ENCODE measurements around the gene NLN. TPM values are rescaled to one million over a fixed set of nuclear protein-coding genes. Genes with fewer than 3 reads are reported as not detected.
"Not testable (repeated sequence)": the region's sequence is repeated elsewhere in the genome, so short reads cannot be mapped to it uniquely, and the experiment has no call there.

The NLN gene
- total RNA-seq, 4 donors from 2014 or later, result 6.5 to 11.5 (median 9.8) TPM

DNA sequence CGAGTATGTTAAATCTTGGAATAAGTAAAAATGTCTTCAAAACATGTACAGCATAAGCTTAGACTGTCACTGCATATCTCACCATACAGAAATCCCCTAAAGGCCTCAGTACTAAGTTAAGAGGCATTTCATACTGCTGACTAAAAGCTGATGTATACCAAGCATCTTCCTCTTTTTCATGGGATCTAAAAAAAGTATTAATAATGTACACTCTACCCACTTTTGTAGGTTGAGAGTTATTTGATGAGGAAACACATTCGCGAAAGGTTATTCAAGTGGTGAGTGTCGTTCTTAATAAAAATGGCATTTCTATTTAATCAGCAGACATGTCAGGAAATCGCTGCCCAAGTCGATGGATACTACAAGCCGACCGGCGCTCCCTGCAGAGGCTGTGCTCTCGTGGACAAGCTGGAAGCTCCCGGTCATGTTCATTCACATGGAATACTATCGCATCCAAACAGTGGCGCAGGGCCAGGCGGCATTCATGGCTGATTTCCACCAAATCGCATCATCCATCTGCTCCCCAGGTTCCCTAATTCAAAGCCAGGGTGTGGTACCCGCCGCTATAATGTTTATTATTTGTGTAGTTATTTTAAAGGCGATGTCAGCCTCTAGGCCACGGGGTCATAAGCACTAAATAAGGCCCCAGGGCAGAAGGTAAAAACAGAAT lies 820 bp upstream of the NLN start:
- H3K4me3 ChIP-seq, result peak overlapping the region; percentile 73 to 99
- peak; percentile 28 for ATAC-seq
- H3K27me3 ChIP-seq, result no peaks in the 10 kb centered on the region
- TF ChIP-seq, protein P1, sequence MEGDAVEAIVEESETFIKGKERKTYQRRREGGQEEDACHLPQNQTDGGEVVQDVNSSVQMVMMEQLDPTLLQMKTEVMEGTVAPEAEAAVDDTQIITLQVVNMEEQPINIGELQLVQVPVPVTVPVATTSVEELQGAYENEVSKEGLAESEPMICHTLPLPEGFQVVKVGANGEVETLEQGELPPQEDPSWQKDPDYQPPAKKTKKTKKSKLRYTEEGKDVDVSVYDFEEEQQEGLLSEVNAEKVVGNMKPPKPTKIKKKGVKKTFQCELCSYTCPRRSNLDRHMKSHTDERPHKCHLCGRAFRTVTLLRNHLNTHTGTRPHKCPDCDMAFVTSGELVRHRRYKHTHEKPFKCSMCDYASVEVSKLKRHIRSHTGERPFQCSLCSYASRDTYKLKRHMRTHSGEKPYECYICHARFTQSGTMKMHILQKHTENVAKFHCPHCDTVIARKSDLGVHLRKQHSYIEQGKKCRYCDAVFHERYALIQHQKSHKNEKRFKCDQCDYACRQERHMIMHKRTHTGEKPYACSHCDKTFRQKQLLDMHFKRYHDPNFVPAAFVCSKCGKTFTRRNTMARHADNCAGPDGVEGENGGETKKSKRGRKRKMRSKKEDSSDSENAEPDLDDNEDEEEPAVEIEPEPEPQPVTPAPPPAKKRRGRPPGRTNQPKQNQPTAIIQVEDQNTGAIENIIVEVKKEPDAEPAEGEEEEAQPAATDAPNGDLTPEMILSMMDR (IDR thresholded peaks at IDR 0.05), result no peak
- no peak for TF ChIP-seq POLR2A (IDR thresholded peaks at IDR 0.05)
- TF ChIP-seq POLR2AphosphoS5 (IDR thresholded peaks at IDR 0.05), result no peak
- 2 to 3% methylated on average over 11 to 19 of the region's 19 CpGs for WGBS, 2 donors (ENCODE audit: low coverage in 1 of 2)
- peak overlapping the region; percentile 9 to 85 (median 80) for H3K27ac ChIP-seq
- H3K9me3 ChIP-seq, result no peaks in the 10 kb centered on the region
- peaks cover 0 to 12% of the 10 kb centered on the region in 2 donors for H3K36me3 ChIP-seq
- peaks cover 0 to 35% (median 0%) of the 10 kb centered on the region in 3 donors for H3K4me1 ChIP-seq

DNA sequence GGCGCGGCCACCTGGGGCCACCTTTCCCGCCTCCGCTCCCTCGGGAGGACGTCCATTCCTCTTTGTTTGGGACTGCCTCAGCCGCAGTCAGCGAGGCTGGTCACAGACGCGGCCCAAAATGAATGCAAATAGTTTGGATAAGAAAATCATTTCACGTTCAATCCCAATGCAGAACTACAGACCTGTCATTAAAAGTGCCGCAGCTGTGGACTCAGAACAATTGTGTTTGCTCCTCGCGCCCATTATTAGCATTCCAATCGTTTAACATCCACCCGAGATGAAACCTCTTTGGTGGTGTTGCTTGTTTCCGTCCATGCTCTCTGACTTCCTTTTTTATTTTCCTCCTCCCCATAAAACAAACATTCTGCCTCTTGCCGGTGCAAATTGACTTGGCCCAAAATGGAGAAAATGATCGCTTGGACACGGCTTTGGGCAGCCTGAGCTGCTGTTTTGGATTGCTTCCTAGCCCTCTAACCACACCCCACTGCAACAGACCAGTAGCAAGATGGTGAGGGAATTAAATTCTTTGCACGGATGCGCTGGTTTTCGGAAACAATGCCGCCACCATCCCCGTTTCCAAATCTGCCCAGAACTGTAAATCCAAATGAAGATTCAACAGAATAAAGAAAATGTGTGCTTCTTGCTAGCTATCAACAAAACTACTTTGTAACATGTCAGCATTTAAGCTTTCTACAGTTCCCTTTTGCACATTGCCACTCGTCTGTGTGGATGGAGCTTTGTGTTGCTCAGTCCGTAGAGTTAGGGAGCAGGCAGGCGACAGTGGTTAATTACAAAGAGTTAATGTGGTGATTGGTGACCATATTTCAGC lies 784 bp downstream of the NLN start:
- WGBS, 2 donors (ENCODE audit: low coverage in 1 of 2), result 6 to 7% methylated on average over 14 to 17 of the region's 28 CpGs
- Histone ChIP-seq H3K9me3 (no peaks in the 10 kb centered on the region), H3K36me3 (peaks cover 0 to 7% of the 10 kb centered on the region in 2 donors), H3K4me1 (peaks cover 0 to 35% (median 0%) of the 10 kb centered on the region in 3 donors), H3K4me3 (peak overlapping the region; percentile 73 to 99), H3K27me3 (no peaks in the 10 kb centered on the region), H3K27ac (peak overlapping the region; percentile 44 to 85 (median 80))
- no peak for TF ChIP-seq POLR2AphosphoS5 (IDR thresholded peaks at IDR 0.05)
- TF ChIP-seq, protein P1 (IDR thresholded peaks at IDR 0.05), result no peak
- no peak for TF ChIP-seq POLR2A (IDR thresholded peaks at IDR 0.05)
- no peak for TF ChIP-seq EP300 (IDR thresholded peaks at IDR 0.05)
- ATAC-seq, result peak; percentile 32

DNA sequence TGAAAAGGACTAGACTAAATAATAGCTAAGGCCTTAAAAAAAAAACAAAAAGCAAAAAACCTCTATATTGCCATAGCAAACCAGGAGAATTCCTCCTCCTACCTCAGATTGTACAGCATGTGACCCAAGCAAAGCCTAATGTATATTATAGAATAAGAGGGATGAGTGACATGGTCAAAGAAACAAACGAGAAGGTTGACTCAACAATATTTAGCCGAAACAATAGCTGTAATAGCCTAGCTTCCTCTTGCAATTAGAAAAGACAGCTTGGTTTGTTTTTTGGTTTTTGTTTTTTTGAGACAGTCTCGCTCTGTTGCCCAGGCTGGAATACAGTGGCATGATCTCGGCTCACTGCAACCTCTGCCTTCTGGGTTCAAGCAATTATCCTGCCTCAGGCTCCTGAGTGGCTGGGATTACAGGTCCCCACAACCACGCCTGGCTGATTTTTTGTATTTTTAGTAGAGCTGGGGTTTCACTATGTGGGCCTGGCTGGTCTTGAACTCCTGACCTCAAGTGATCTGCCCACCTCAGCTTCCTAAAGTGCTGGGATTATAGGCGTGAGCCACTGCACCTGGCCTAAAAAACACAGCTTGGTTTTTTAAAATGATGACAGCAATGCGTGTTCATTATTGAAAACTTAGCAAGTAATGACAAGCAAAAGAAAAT lies 5.6 kb downstream of the NLN start:
- Histone ChIP-seq H3K27ac (no peak overlapping the region), H3K9me3 (no peaks in the 10 kb centered on the region), H3K4me3 (no peak overlapping the region), H3K36me3 (no peaks in the 10 kb centered on the region), H3K27me3 (no peaks in the 10 kb centered on the region), H3K4me1 (peaks cover 0 to 14% (median 0%) of the 10 kb centered on the region in 3 donors)
- ATAC-seq, result no peak
- 73 to 89% methylated on average over 7 of the region's 7 CpGs for WGBS, 2 donors (ENCODE audit: low coverage in 1 of 2)
- TF ChIP-seq EP300 (IDR thresholded peaks at IDR 0.05), result no peak

DNA sequence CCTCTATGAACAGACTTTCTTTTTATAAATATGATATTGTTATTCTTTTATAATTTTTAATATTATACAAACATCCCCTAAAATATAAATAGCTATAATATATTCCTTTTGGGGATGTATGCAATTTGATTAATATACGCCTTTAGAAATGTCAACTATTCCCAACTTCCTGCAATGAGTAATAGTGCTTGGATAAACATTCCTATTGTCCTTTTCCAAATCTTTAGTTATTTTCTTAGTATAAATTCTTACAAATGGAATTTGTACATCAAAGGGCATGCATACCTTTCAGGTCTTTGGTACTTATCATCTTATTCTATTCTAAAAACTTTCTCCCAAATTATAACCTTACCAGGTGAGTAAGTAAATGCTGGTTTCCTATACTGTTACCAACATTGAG lies 6.2 kb downstream of the NLN start:
- H3K4me1 ChIP-seq, result peaks cover 0 to 10% (median 0%) of the 10 kb centered on the region in 3 donors
- no peaks in the 10 kb centered on the region for H3K9me3 ChIP-seq
- ATAC-seq, result no peak
- H3K27me3 ChIP-seq, result no peaks in the 10 kb centered on the region
- H3K36me3 ChIP-seq, result no peaks in the 10 kb centered on the region
- no peak overlapping the region for H3K4me3 ChIP-seq
- 88 to 92% methylated on average over 1 of the region's 1 CpG for WGBS, 2 donors (ENCODE audit: low coverage in 1 of 2)
- TF ChIP-seq POLR2AphosphoS5 (IDR thresholded peaks at IDR 0.05) (no peak), EP300 (IDR thresholded peaks at IDR 0.05) (no peak), POLR2A (IDR thresholded peaks at IDR 0.05) (no peak)
- TF ChIP-seq, protein P1 (IDR thresholded peaks at IDR 0.05), result no peak
- no peak overlapping the region for H3K27ac ChIP-seq

DNA sequence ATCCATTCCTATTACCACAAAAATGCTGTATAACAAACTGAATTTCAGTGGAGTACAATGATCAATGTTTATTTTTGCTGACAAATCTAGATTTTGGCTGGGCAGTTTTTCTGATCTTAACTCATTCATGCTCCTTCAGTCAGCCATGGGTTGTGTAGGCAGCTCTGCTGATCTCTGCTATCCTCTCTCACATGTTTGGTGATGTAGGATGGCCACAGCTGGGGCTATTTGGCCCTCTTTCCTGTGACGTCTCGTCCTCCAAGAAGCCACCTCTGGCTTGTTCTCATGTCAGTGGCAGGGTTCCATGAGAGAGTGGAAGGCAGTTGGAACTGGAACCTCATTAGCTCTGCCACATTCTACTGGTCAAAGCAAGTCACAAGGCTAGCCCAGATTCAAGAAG lies 8.9 kb downstream of the NLN start:
- WGBS, 2 donors (ENCODE audit: low coverage in 1 of 2), result 53% methylated on average over 2 of the region's 2 CpGs; no CpG with 5 or more reads in 1 of the 2 donors
- no peaks in the 10 kb centered on the region for H3K4me1 ChIP-seq
- no peak overlapping the region for H3K27ac ChIP-seq
- TF ChIP-seq, protein P1 (IDR thresholded peaks at IDR 0.05), result no peak
- no peak for TF ChIP-seq POLR2A (IDR thresholded peaks at IDR 0.05)
- no peak overlapping the region for H3K4me3 ChIP-seq
- H3K27me3 ChIP-seq, result no peaks in the 10 kb centered on the region
- no peak for ATAC-seq
- no peaks in the 10 kb centered on the region for H3K9me3 ChIP-seq
- H3K36me3 ChIP-seq, result no peaks in the 10 kb centered on the region

DNA sequence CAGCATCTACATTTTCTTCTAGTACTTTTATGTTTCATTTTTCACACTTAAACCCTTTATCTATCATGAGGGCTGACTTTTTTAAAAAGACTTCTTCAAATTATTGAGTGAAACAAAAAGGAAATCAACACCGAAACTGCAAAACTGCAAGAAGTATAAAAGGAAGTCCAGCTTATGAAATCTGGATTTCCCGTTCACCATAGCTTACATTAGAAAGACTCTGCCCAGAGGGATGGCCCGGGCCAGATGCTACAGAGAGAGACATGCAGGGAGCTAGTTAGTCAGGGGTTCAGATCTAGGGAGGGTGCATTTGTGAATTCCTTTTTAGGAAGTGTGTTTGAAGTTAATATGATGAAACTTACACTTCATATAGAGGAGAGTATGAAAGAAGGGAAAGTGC lies 10.0 kb downstream of the NLN start:
- not testable (repeated sequence) for H3K4me3 ChIP-seq, H3K36me3 ChIP-seq, H3K27me3 ChIP-seq, ATAC-seq, H3K27ac ChIP-seq, H3K4me1 ChIP-seq, H3K9me3 ChIP-seq
- WGBS, 2 donors (ENCODE audit: low coverage in 1 of 2), result 60 to 100% methylated on average over 1 of the region's 3 CpGs

DNA sequence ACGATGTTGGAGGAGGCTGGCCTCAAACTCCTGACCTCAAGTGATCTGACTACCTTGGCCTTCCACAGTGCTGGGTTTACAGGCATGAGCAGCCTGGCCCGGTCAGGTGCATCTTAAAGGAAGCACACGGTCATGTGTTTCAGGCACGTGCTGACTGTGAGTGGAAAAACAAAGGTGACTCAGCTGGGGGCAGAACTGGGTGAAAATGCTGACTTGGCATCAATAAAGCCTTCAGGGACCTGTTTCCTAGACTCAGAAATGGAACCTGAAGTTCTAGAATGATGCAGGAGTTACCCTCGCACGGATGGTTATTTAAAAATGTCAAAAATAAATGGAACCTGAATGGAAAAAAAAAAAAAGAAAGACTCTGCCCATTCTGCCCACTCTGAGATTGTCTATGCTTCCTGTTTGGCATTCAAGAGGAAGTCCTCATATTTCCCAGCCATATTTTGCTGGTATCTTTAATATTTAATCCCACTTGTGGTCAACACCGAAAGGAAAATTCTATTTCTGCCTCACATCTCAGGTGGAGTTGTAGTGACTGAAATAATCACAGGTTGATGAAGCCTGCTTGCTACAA lies 12.3 kb downstream of the NLN start:
- H3K9me3 ChIP-seq, H3K4me3 ChIP-seq, H3K27ac ChIP-seq, H3K27me3 ChIP-seq, H3K4me1 ChIP-seq, H3K36me3 ChIP-seq, ATAC-seq: not testable (repeated sequence)
- WGBS, 2 donors (ENCODE audit: low coverage in 1 of 2), result 30 to 57% methylated on average over 1 of the region's 7 CpGs
